ENCODE results near the gene RILPL1. TPM values are rescaled to one million over a fixed set of nuclear protein-coding genes. Genes with fewer than 3 reads are reported as not detected.

RILPL1 gene
- total RNA-seq, 1 experiment from 2014 or later = 10.2 TPM

DNA sequence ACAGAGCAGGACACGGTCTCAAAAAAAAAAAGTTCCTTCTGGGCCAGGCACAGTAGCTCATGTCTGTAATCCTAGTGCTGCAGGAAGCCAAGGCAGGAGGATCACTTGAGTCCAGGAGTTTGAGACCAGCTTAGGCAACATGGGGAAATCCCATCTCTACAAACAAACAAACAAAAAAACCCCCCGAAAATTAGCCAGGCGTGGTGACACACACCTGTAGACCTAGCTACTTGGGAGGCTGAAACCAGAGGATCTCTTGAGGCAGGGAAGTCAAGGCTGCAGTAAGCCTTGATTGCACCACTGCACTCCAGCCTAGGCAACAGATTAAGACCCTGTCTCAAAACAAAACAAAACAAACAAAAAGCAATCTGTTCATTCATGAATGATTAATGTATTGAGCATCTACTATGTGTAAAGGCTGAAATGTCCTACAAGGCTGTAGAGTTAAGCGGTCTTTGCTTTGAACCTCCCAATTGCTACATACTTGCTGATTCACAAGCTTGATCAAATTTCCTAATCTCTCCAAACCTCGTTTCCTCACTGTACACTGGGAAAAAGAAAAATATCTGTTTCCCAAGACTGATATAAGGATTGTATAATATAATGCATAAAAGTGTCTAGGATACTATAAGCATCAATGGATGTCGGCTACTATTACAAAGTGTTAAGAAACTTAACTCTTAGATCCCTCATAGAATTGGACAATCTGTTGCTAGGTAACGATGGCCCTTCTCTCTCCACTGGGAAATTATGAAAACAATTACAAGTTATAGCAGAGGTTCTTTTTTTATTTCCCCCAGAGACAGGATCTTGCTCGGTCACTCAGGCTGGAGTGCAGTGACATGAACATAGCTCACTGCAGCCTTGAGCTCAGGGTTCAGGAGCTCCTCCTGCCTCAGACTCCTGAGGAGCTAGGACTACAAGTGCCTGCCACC is 89.2 kb downstream of the RILPL1 start:
- CTCF ChIA-PET = interaction anchor here (0.6 kb wide), 1 partner anchor 139 kb away, joined by 4 read pairs; no protein-coding TSS in a partner anchor

DNA sequence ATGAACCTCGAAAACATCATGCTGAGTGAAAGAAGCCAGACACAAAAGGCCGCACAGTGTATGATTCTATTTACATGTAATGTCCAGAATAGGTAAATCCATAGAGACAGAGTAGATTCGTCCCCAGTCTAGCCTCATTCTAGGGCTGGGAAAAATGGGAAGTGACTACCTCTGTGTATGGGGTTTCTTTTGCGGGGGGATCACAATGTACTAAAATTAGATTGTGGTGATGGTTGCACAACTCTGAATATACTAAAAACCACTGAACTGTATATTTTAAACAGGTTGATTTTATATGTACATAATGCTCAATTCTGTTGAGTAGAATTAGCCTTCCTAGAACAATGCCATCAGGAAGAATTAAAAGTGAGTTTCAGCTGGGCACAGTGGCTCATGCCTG is 90.7 kb downstream of the RILPL1 start:
- Histone ChIP-seq H3K4me1 (ENCODE audit: insufficient read depth, low read length, poor library complexity, severe bottlenecking) (no peaks in the 10 kb centered on the region), H3K27me3 (replicated peaks; ENCODE audit: insufficient read depth, low read depth, low read length, poor library complexity) (no peaks in the 10 kb centered on the region), H3K4me3 (ENCODE audit: low read depth, low read length, poor library complexity, severe bottlenecking) (no peak overlapping the region), H3K9me3 (ENCODE audit: low read depth, low read length, poor library complexity, severe bottlenecking) (no peaks in the 10 kb centered on the region), H3K36me3 (ENCODE audit: insufficient read depth, low read length, poor library complexity, severe bottlenecking) (no peaks in the 10 kb centered on the region), H3K27ac (ENCODE audit: low read depth, low read length, poor library complexity, severe bottlenecking) (no peak overlapping the region)
- TF ChIP-seq EZH2 (IDR thresholded peaks at IDR 0.05; ENCODE audit: borderline replicate concordance, low read depth, low read length, poor library complexity, severe bottlenecking) = no peak
- TF ChIP-seq, protein P1, sequence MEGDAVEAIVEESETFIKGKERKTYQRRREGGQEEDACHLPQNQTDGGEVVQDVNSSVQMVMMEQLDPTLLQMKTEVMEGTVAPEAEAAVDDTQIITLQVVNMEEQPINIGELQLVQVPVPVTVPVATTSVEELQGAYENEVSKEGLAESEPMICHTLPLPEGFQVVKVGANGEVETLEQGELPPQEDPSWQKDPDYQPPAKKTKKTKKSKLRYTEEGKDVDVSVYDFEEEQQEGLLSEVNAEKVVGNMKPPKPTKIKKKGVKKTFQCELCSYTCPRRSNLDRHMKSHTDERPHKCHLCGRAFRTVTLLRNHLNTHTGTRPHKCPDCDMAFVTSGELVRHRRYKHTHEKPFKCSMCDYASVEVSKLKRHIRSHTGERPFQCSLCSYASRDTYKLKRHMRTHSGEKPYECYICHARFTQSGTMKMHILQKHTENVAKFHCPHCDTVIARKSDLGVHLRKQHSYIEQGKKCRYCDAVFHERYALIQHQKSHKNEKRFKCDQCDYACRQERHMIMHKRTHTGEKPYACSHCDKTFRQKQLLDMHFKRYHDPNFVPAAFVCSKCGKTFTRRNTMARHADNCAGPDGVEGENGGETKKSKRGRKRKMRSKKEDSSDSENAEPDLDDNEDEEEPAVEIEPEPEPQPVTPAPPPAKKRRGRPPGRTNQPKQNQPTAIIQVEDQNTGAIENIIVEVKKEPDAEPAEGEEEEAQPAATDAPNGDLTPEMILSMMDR (conservative IDR thresholded peaks at IDR 0.05; ENCODE audit: low read depth, low read length) = no peak
- no peak for DNase-seq (ENCODE audit: low spot score)
- POLR2A ChIA-PET (ENCODE audit: low non-redundant PET) = no interaction called here
- BruUV-seq (replicated peaks) = no TSS peak
- CTCF ChIA-PET = no interaction called here
- intact Hi-C loops (cut with micrococcal nuclease; ENCODE audit: unreplicated experiment) = no loop called here

More for the DNA sequence above, 89.2 kb downstream of the RILPL1 start:
- no peak for DNase-seq (ENCODE audit: low spot score)
- Histone ChIP-seq H3K36me3 (ENCODE audit: insufficient read depth, low read length, poor library complexity, severe bottlenecking) (no peaks in the 10 kb centered on the region), H3K27me3 (replicated peaks; ENCODE audit: insufficient read depth, low read depth, low read length, poor library complexity) (no peaks in the 10 kb centered on the region), H3K4me3 (ENCODE audit: low read depth, low read length, poor library complexity, severe bottlenecking) (no peak overlapping the region), H3K9me3 (ENCODE audit: low read depth, low read length, poor library complexity, severe bottlenecking) (no peaks in the 10 kb centered on the region), H3K4me1 (ENCODE audit: insufficient read depth, low read length, poor library complexity, severe bottlenecking) (no peaks in the 10 kb centered on the region), H3K27ac (ENCODE audit: low read depth, low read length, poor library complexity, severe bottlenecking) (no peak overlapping the region)
- TF ChIP-seq, protein P1 (conservative IDR thresholded peaks at IDR 0.05; ENCODE audit: low read depth, low read length) = no peak
- TF ChIP-seq EZH2 (IDR thresholded peaks at IDR 0.05; ENCODE audit: borderline replicate concordance, low read depth, low read length, poor library complexity, severe bottlenecking) = no peak
- POLR2A ChIA-PET (ENCODE audit: low non-redundant PET) = no interaction called here
- intact Hi-C loops (cut with micrococcal nuclease; ENCODE audit: unreplicated experiment) = no loop called here
- BruUV-seq (replicated peaks) = no TSS peak

DNA sequence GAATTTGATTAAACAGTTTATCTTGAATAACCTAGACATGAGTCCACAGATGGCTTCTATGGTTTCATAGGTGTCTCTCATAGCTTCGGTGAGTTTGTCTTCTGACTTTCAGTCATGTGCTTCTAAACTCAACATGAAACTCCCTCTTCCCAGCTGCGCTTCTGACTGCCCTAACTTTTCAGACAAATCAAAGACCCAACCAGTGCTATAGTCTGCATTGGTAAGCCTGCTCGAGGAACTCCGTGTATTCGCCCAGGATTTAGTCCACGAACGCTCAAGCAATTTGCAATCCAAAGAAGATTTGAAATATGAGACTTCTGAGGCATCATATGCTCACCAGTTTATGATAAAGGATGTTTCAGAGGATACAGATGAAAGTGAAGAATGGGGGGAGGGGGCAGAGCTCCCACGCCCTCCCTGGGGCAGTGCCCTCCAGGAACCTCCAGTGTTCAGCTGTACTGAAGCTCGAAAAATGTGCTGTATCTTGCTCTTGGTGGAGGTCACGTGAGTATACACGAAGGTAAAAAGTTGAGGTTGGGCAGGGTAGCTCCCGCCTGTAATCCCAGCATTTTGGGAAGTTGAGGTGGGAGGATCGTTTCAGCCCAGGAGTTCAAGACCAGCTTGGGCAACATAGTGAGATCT is 91.9 kb downstream of the RILPL1 start:
- Histone ChIP-seq H3K4me1 (ENCODE audit: insufficient read depth, low read length, poor library complexity, severe bottlenecking) (no peaks in the 10 kb centered on the region), H3K27ac (ENCODE audit: low read depth, low read length, poor library complexity, severe bottlenecking) (no peak overlapping the region), H3K36me3 (ENCODE audit: insufficient read depth, low read length, poor library complexity, severe bottlenecking) (no peaks in the 10 kb centered on the region), H3K27me3 (replicated peaks; ENCODE audit: insufficient read depth, low read depth, low read length, poor library complexity) (no peaks in the 10 kb centered on the region), H3K9me3 (ENCODE audit: low read depth, low read length, poor library complexity, severe bottlenecking) (no peaks in the 10 kb centered on the region), H3K4me3 (ENCODE audit: low read depth, low read length, poor library complexity, severe bottlenecking) (no peak overlapping the region)
- TF ChIP-seq, protein P1 (conservative IDR thresholded peaks at IDR 0.05; ENCODE audit: low read depth, low read length) = no peak
- TF ChIP-seq EZH2 (IDR thresholded peaks at IDR 0.05; ENCODE audit: borderline replicate concordance, low read depth, low read length, poor library complexity, severe bottlenecking) = no peak
- ChIA-PET POLR2A (ENCODE audit: low non-redundant PET) (no interaction called here), CTCF (no interaction called here)
- no TSS peak for BruUV-seq (replicated peaks)
- intact Hi-C loops (cut with micrococcal nuclease; ENCODE audit: unreplicated experiment) = no loop called here
- DNase-seq (ENCODE audit: low spot score) = no peak

All from A673 (cell line).